HCT116 (cell line): ENCODE results near the gene FSHR. TPM values are rescaled to one million over a fixed set of nuclear protein-coding genes. Genes with fewer than 3 reads are reported as not detected.

Experiments
- ATAC-seq: fragments of 200-7000 bp; cut with Tn5 transposase; 2 replicates; pipeline ENCODE4 v1.9.1; 2020; ENCODE audit warnings: mild to moderate bottlenecking, moderate library complexity
- BruUV-seq: library from RNA; stranded (reverse); fragments of 400-500 nt; replicated peaks from 2 replicates; lab custom pipeline; 2021; lab: Mats Ljungman, UMichigan
- CTCF ChIA-PET: fragments of 300-600 bp; sonication (Branson Sonifier 250); formaldehyde crosslinking; loops from one replicate; lab custom pipeline; 2021; ENCODE audit warnings: antibody characterized with exemption; lab: Charles Lee
- POLR2A ChIA-PET: fragments of 300-600, 350-600 bp; sonication (Branson Sonifier 250); formaldehyde crosslinking; loops from one replicate; lab custom pipeline; 2021; ENCODE audit warnings: antibody characterized with exemption; lab: Charles Lee
- RAD21 ChIA-PET, 2 experiments: fragments of 300-600 bp; sonication (Branson Sonifier 250); formaldehyde crosslinking; loops; one replicate each; lab custom pipeline; 2023; ENCODE audit warnings: low total read pairs in 2 of 2; ENCODE audit not compliant: uncharacterized antibody in 2 of 2, unreplicated experiment in 2 of 2, low non-redundant PET in 1 of 2; lab: Charles Lee
- DNase-seq: peaks from one replicate; pipeline ENCODE4 v3.0.0-alpha.2; 2010; ENCODE audit warnings: low read depth, low spot score
- H2AFZ ChIP-seq: fragments of 200-600 bp; shearing (Covaris generic), sonication (generic); 2 replicates; pipeline ENCODE4 v1.6.1; 2017; ENCODE audit warnings: low read depth, mixed run types, mixed read lengths, antibody characterized with exemption, low read length; ENCODE audit not compliant: poor library complexity, severe bottlenecking
- H3K27ac ChIP-seq: 2 replicates; pipeline ENCODE4 v1.5.1; 2012; ENCODE audit warnings: low read depth, low read length
- H3K27me3 ChIP-seq: fragments of 200-600 bp; sonication (generic); 2 replicates; pipeline ENCODE4 v1.6.1; 2016; ENCODE audit warnings: mixed run types, low read length, mixed read lengths; ENCODE audit not compliant: insufficient read depth
- H3K36me3 ChIP-seq, 2 experiments: fragments of 200-500 bp in 1 of 2; fragments of 200-600 bp in 1 of 2; sonication (Bioruptor generic) in 1 of 2; sonication (generic) in 1 of 2; 2 replicates each; pipeline versions ENCODE4 v1.5.1 to v1.6.1; 2014 to 2016; ENCODE audit warnings: low read length in 2 of 2, inconsistent platforms in 1 of 2, mixed read lengths in 1 of 2, mixed run types in 1 of 2; ENCODE audit not compliant: insufficient read depth in 2 of 2, control insufficient read depth in 1 of 2
- H3K4me1 ChIP-seq, 2 experiments: fragments of 200-600 bp in 1 of 2; sonication (generic) in 1 of 2; 2 replicates each; pipeline versions ENCODE4 v1.5.1 to v1.6.1; 2012 to 2017; ENCODE audit warnings: low read length in 2 of 2, inconsistent platforms in 1 of 2, mild to moderate bottlenecking in 1 of 2, mixed read lengths in 1 of 2, mixed run types in 1 of 2, moderate library complexity in 1 of 2; ENCODE audit not compliant: insufficient read depth in 2 of 2, control insufficient read depth in 1 of 2
- H3K4me2 ChIP-seq: fragments of 200-600 bp; sonication (generic); 2 replicates; pipeline ENCODE4 v1.6.1; 2017; ENCODE audit warnings: mixed run types, low read length, mixed read lengths
- H3K4me3 ChIP-seq, 2 experiments: fragments of 200-600 bp in 1 of 2; sonication (generic) in 1 of 2; replicated peaks in 1 of 2; 2 replicates each; pipeline ENCODE4 v1.5.1; 2011 to 2016; ENCODE audit warnings: low read length in 2 of 2, control low read depth in 1 of 2, low read depth in 1 of 2, mild to moderate bottlenecking in 1 of 2, mixed read lengths in 1 of 2, mixed run types in 1 of 2
- H3K79me2 ChIP-seq: fragments of 200-600 bp; sonication (generic); 2 replicates; pipeline ENCODE4 v1.6.1; 2017; ENCODE audit warnings: mild to moderate bottlenecking, mixed run types, low read length, moderate library complexity, mixed read lengths; ENCODE audit not compliant: insufficient read depth
- H3K9ac ChIP-seq: fragments of 200-600 bp; sonication (generic); 2 replicates; pipeline ENCODE4 v1.6.1; 2016; ENCODE audit warnings: low read length, mixed read lengths
- H3K9me2 ChIP-seq: fragments of 200-600 bp; sonication (generic), shearing (Covaris generic); 2 replicates; pipeline ENCODE4 v1.6.1; 2017; ENCODE audit warnings: mixed run types, mild to moderate bottlenecking, moderate library complexity; ENCODE audit not compliant: insufficient read depth
- H3K9me3 ChIP-seq, 2 experiments: fragments of 200-500 bp in 1 of 2; fragments of 200-600 bp in 1 of 2; sonication (Bioruptor generic) in 1 of 2; sonication (generic) in 1 of 2; 2 replicates each; pipeline ENCODE4 v1.6.1; 2014 to 2017; ENCODE audit warnings: low read length in 2 of 2, mixed read lengths in 2 of 2, inconsistent platforms in 1 of 2, low read depth in 1 of 2, mild to moderate bottlenecking in 1 of 2, mixed run types in 1 of 2, moderate library complexity in 1 of 2; ENCODE audit not compliant: control insufficient read depth in 1 of 2, insufficient read depth in 1 of 2
- H4K20me1 ChIP-seq: fragments of 200-600 bp; sonication (generic), shearing (Covaris generic); 2 replicates; pipeline ENCODE4 v1.6.1; 2017; ENCODE audit warnings: mixed run types, mild to moderate bottlenecking, moderate library complexity; ENCODE audit not compliant: insufficient read depth
- CEBPB ChIP-seq: IDR thresholded peaks from 2 replicates; pipeline ENCODE4 v1.6.1; 2012; ENCODE audit warnings: low read depth
- EZH2phosphoT487 ChIP-seq: fragments of 200-600 bp; IDR thresholded peaks from 2 replicates; pipeline ENCODE4 v1.6.1; 2018; ENCODE audit warnings: antibody characterized with exemption, borderline replicate concordance
- POLR2A ChIP-seq: IDR thresholded peaks from 2 replicates; pipeline ENCODE4 v1.7.0; 2011; ENCODE audit warnings: borderline replicate concordance; ENCODE audit not compliant: insufficient read depth, insufficient read length; ENCODE audit errors: extremely low read depth
- RAD21 ChIP-seq: IDR thresholded peaks from 2 replicates; pipeline ENCODE4 v1.6.1; 2012; ENCODE audit warnings: low read depth, mild to moderate bottlenecking
- SIN3A ChIP-seq: IDR thresholded peaks from 2 replicates; pipeline ENCODE4 v1.6.1; 2012; ENCODE audit warnings: low read depth
- TCF7L2 ChIP-seq: IDR thresholded peaks from 2 replicates; pipeline ENCODE4 v1.7.0; 2011; ENCODE audit warnings: borderline replicate concordance, inconsistent platforms; ENCODE audit not compliant: insufficient read depth, insufficient read length; ENCODE audit errors: extremely low read depth
- intact Hi-C: fragments of 100-400 bp; cut with micrococcal nuclease; formaldehyde crosslinking; loops from 2 replicates; pipeline ENCODE4 v1.10.0; 2022
- total RNA-seq: library from RNA; stranded (reverse); gene quantifications from one replicate; pipeline ENCODE4 v1.2.1, GENCODE V29; 2021; ENCODE audit not compliant: unreplicated experiment
- TF ChIP-seq, protein P1 (sequence below): IDR thresholded peaks from 2 replicates; pipeline ENCODE4 v1.6.1; 2012; ENCODE audit warnings: low read depth
- TF ChIP-seq, protein P2 (sequence below): IDR thresholded peaks from 2 replicates; pipeline ENCODE4 v1.6.1; 2012

Gene FSHR
- total RNA-seq, 1 experiment from 2014 or later: not detected

DNA sequence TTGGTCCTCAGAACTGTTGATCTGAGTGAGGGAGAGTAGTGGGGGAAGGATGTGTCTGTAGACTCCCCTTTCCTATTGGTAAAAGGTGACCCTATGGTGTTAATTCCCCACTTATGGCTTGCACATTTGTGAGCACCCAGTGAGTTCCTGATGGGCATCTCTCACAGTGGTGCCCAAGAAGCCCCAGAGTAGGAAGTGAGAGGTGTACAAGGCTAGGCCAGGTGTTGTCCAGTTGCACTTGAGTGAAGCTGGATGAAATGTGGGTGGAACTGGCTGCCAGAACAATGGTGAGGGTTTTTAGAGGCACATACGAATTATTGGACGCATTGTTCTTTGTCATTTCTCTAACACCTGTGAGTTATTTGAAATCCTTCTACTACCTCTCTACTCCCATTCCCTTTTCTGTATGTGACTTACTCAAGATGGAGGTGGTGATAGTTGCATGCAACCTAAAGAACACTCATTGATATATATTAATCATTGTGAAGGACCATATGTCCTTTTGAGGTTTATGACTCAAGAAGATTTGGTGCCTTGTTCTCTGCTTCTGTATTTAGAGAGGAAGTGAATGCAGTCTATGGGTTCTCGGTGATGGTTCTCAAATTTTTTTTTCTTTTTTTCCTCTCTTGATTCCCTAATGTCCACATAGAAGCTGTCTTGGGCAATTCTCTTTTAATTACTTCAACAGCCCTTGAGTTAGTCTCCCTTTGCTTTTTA is 162.7 kb downstream of the FSHR start:
- Histone ChIP-seq H3K9ac (no peak overlapping the region), H3K9me2 (no peaks in the 10 kb centered on the region), H3K9me3 (no peaks in the 10 kb centered on the region), H2AFZ (no peak overlapping the region), H3K36me3 (no peaks in the 10 kb centered on the region), H3K4me3 (no peak overlapping the region), H3K4me2 (no peak overlapping the region), H4K20me1 (no peaks in the 10 kb centered on the region), H3K27me3 (no peaks in the 10 kb centered on the region), H3K27ac (no peak overlapping the region), H3K4me1 (no peaks in the 10 kb centered on the region), H3K79me2 (no peaks in the 10 kb centered on the region)
- DNase-seq (no peak), ATAC-seq (no peak)
- intact Hi-C loops: no loop called here
- ChIA-PET CTCF (no interaction called here), POLR2A (no interaction called here), RAD21 (no interaction called here)
- BruUV-seq: no TSS peak
- no peak for TF ChIP-seq CEBPB

DNA sequence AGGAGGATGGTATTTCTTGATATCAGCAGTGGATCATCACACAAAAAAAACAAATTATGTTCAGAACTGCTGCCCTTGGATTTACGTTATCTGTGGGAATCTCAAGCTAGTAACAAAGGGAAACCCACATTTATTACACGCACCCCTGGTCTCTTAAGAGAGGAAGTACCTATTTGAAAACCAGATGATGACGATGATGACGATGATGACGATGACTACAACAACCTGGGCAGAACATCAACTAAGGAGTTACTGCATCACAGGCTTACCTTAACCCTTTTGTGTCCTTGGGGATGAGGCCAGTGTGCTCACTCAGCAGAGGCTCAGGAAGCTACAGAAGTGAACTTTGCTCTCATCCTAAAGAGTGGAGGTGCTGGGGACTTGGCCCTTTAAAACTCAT is 169.4 kb downstream of the FSHR start:
- Histone ChIP-seq H3K9me3 (no peaks in the 10 kb centered on the region), H4K20me1 (no peaks in the 10 kb centered on the region), H3K9me2 (no peaks in the 10 kb centered on the region), H3K79me2 (no peaks in the 10 kb centered on the region), H3K27ac (no peak overlapping the region), H3K4me3 (no peak overlapping the region), H2AFZ (no peak overlapping the region), H3K9ac (no peak overlapping the region), H3K36me3 (no peaks in the 10 kb centered on the region), H3K27me3 (no peaks in the 10 kb centered on the region), H3K4me1 (no peaks in the 10 kb centered on the region), H3K4me2 (no peak overlapping the region)
- no TSS peak for BruUV-seq
- ChIA-PET CTCF (no interaction called here), POLR2A (no interaction called here), RAD21 (no interaction called here)
- intact Hi-C loops: no loop called here
- DNase-seq (no peak), ATAC-seq (no peak)
- TF ChIP-seq SIN3A (no peak), TCF7L2 (no peak), POLR2A (no peak), EZH2phosphoT487 (no peak), RAD21 (no peak)
- TF ChIP-seq, protein P1, sequence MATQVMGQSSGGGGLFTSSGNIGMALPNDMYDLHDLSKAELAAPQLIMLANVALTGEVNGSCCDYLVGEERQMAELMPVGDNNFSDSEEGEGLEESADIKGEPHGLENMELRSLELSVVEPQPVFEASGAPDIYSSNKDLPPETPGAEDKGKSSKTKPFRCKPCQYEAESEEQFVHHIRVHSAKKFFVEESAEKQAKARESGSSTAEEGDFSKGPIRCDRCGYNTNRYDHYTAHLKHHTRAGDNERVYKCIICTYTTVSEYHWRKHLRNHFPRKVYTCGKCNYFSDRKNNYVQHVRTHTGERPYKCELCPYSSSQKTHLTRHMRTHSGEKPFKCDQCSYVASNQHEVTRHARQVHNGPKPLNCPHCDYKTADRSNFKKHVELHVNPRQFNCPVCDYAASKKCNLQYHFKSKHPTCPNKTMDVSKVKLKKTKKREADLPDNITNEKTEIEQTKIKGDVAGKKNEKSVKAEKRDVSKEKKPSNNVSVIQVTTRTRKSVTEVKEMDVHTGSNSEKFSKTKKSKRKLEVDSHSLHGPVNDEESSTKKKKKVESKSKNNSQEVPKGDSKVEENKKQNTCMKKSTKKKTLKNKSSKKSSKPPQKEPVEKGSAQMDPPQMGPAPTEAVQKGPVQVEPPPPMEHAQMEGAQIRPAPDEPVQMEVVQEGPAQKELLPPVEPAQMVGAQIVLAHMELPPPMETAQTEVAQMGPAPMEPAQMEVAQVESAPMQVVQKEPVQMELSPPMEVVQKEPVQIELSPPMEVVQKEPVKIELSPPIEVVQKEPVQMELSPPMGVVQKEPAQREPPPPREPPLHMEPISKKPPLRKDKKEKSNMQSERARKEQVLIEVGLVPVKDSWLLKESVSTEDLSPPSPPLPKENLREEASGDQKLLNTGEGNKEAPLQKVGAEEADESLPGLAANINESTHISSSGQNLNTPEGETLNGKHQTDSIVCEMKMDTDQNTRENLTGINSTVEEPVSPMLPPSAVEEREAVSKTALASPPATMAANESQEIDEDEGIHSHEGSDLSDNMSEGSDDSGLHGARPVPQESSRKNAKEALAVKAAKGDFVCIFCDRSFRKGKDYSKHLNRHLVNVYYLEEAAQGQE: no peak
- TF ChIP-seq, protein P2, sequence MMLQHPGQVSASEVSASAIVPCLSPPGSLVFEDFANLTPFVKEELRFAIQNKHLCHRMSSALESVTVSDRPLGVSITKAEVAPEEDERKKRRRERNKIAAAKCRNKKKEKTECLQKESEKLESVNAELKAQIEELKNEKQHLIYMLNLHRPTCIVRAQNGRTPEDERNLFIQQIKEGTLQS: no peak
